HepG2 (cell line): ENCODE measurements around the gene RFX2. TPM values are rescaled to one million over a fixed set of nuclear protein-coding genes. Genes with fewer than 3 reads are reported as not detected.

Experiments
- CEBPZ ChIP-seq: IDR thresholded peaks from 2 replicates; pipeline ENCODE4 v1.6.1; 2012; ENCODE audit warnings: low read length, improper control_type of control experiment
- FOXJ3 ChIP-seq: sonication (generic); formaldehyde crosslinking; IDR thresholded peaks from 2 replicates; pipeline ENCODE4 v1.4.0; 2020; ENCODE audit warnings: missing genetic modification reagents, mild to moderate bottlenecking, borderline replicate concordance
- GATA4 ChIP-seq: sonication (generic); IDR thresholded peaks from 2 replicates; pipeline ENCODE4 v1.6.1; 2016; ENCODE audit warnings: antibody characterized with exemption, low read depth, borderline replicate concordance
- GFI1 ChIP-seq: sonication (generic); formaldehyde crosslinking; IDR thresholded peaks from 2 replicates; pipeline ENCODE4 v1.5.0; 2020; ENCODE audit warnings: missing genetic modification reagents, mild to moderate bottlenecking, borderline replicate concordance
- MIER2 ChIP-seq: IDR thresholded peaks from 2 replicates; pipeline ENCODE4 v1.6.1; 2016; ENCODE audit warnings: missing biosample characterization, missing genetic modification reagents
- MXD1 ChIP-seq: sonication (generic); formaldehyde crosslinking; IDR thresholded peaks from 2 replicates; pipeline ENCODE4 v1.4.0; 2020; ENCODE audit warnings: mild to moderate bottlenecking, missing genetic modification reagents
- NBN ChIP-seq: fragments of 450-650 bp; conservative IDR thresholded peaks from 2 replicates; pipeline ENCODE4 v1.6.1; 2017
- NCOA1 ChIP-seq: sonication (generic); formaldehyde crosslinking; IDR thresholded peaks from 2 replicates; pipeline ENCODE4 v1.9.0; 2021; ENCODE audit warnings: missing genetic modification reagents
- SOX5 ChIP-seq: IDR thresholded peaks from 2 replicates; pipeline ENCODE4 v1.6.1; 2016; ENCODE audit warnings: borderline replicate concordance
- XRCC5 ChIP-seq: fragments of 200-400 bp; formaldehyde crosslinking; optimal IDR thresholded peaks from 2 replicates; pipeline ENCODE3; 2017; ENCODE audit warnings: mild to moderate bottlenecking, low read length
- ZFP36L1 ChIP-seq: sonication (generic); formaldehyde crosslinking; IDR thresholded peaks from 2 replicates; pipeline ENCODE4 v1.8.0; 2022; ENCODE audit warnings: mild to moderate bottlenecking, missing genetic modification reagents, moderate library complexity
- ZNF138 ChIP-seq: sonication (generic); formaldehyde crosslinking; IDR thresholded peaks from 2 replicates; pipeline ENCODE4 v1.5.0; 2020; ENCODE audit warnings: mild to moderate bottlenecking, low read depth, missing genetic modification reagents
- ZNF318 ChIP-seq: sonication (generic); formaldehyde crosslinking; IDR thresholded peaks from 2 replicates; pipeline ENCODE4 v1.4.0; 2020; ENCODE audit warnings: mild to moderate bottlenecking, missing genetic modification reagents
- ZNF460 ChIP-seq: sonication (generic); formaldehyde crosslinking; IDR thresholded peaks from 2 replicates; pipeline ENCODE4 v1.5.1; 2020; ENCODE audit warnings: missing genetic modification reagents, mild to moderate bottlenecking, borderline replicate concordance
- polyA plus RNA-seq, 8 experiments: library from polyadenylated mRNA; depleted of rRNA in 3 of 8; stranded (reverse) in 7 of 8; unstranded in 1 of 8; fragments of >200 nt; fragmentation: Illumina TruSeq in 4 of 8; extraction: Trizol in 4 of 8; gene quantifications; 2 replicates each; pipeline versions ENCODE4 v1.2.1 to v1.2.3, GENCODE V29; 2011 to 2016; ENCODE audit warnings: low read depth in 4 of 8, missing spikeins in 1 of 8, mixed read lengths in 1 of 8; ENCODE audit not compliant: insufficient read depth in 1 of 8
- total RNA-seq, 5 experiments: library from RNA; depleted of rRNA; stranded (reverse); fragments of >200 nt; fragmentation: Illumina TruSeq; extraction: Trizol; gene quantifications; 2 replicates each; pipeline ENCODE4 v1.2.3, GENCODE V29; 2016; ENCODE audit warnings: low read depth in 1 of 5

The RFX2 gene
- total and polyA plus RNA-seq, 2 of the 13 experiments (the other 11 are each of a cell fraction or from before 2014, with no cell fraction given), result 2.8 to 3.3 TPM

- TF ChIP-seq ZNF318 (CRISPR knock-in tag) (no peak), NBN (no peak), ZNF460 (no peak), ZNF138 (CRISPR knock-in tag) (no peak), GATA4 (no peak), MIER2 (no peak), XRCC5 (no peak), CEBPZ (no peak), SOX5 (CRISPR knock-in tag) (peak; percentile 43; the same call in 1 of the 2 replicates), FOXJ3 (CRISPR knock-in tag) (peak; percentile 53; the same call in 1 of the 2 replicates), GFI1 (CRISPR knock-in tag) (no peak), NCOA1 (CRISPR knock-in tag) (no peak), ZFP36L1 (CRISPR knock-in tag) (no peak), MXD1 (CRISPR knock-in tag) (no peak)
Measured at GRCh38 chr19:6066661-6067646, 43.3 kb downstream of the RFX2 start (continued).
